HG02973 (cell line): Measurements from ENCODE around the gene UGT1A5.

Experiments
- ATAC-seq: cut with Tn5 transposase; IDR thresholded peaks from one replicate; pipeline ENCODE4 v1.9.1; 2021; ENCODE audit warnings: moderate library complexity; ENCODE audit not compliant: unreplicated experiment

UGT1A5 gene

DNA sequence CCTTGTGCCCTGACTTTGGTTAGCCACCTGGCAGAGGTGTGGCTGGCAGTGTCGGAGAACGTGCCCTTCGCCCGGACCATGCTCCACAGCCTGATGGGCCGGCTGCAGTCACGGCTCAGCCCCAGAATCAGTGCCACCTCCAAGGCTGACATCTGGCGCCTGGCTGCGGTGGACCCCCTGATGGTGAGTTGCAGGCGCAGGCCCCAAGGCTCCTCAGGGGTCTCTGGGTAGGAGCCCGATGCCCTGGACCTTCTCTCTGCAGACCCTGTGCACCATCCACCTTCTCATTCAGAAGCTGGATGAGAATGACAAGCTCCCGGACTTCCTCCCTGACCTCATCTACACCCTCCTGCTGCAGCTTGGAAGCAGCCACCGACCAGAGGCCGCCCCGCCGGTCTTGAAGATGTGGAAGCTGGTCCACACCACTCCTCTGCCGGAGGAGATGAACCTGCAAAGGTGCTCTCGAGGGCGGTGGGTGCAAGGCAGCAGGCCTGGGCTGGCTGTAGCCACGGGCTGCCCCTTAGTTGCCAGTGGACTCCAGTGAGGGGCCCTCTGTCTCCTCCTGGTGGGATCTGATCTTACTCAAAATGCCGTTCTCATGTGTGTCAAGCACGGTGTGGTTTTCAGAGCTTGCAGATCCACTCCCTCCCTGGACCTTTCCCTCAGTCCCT, 109.5 kb downstream of the UGT1A5 start:
- no peak for ATAC-seq
